8988T (cell line): ENCODE data around the gene PRR15L.
"Not testable (repeated sequence)": the region's sequence is repeated elsewhere in the genome, so short reads cannot be mapped to it uniquely, and the experiment has no call there.

ENCODE experiments used
- DNase-seq: peaks from one replicate; pipeline ENCODE4 v3.0.0; 2011

PRR15L gene

GRCh38 chr17:47956791-47957590 lies 692 bp downstream of the PRR15L start:
- no peak for DNase-seq

GRCh38 chr17:47955497-47956461 lies 1.9 kb downstream of the PRR15L start:
- no peak for DNase-seq

- DNase-seq: no peak
Observed at GRCh38 chr17:47953909-47954308, 3.8 kb downstream of the PRR15L start.

- DNase-seq: no peak
Observed at GRCh38 chr17:47952171-47953021, 5.3 kb downstream of the PRR15L start.

GRCh38 chr17:47950448-47950847 lies 7.2 kb downstream of the PRR15L start:
- no peak for DNase-seq

- no peak for DNase-seq
Observed at GRCh38 chr17:47949946-47950345, 7.7 kb downstream of the PRR15L start.

- peak; percentile 76 for DNase-seq
Observed at GRCh38 chr17:47949197-47949759, 8.4 kb downstream of the PRR15L start.

GRCh38 chr17:47948706-47949196 lies 8.9 kb downstream of the PRR15L start:
- DNase-seq: no peak

GRCh38 chr17:47946929-47947397 lies 10.7 kb downstream of the PRR15L start:
- DNase-seq: peak; percentile 97

GRCh38 chr17:47946516-47946915 lies 11.2 kb downstream of the PRR15L start:
- no peak for DNase-seq

- DNase-seq: no peak
Observed at GRCh38 chr17:47945529-47946508, 11.9 kb downstream of the PRR15L start.

- no peak for DNase-seq
Observed at GRCh38 chr17:47945080-47945479, 12.6 kb downstream of the PRR15L start.

- DNase-seq: no peak
Observed at GRCh38 chr17:47942568-47942967, 15.1 kb downstream of the PRR15L start.

- DNase-seq: no peak
Observed at GRCh38 chr17:47942096-47942510, 15.6 kb downstream of the PRR15L start.

GRCh38 chr17:47941246-47942095 lies 16.2 kb downstream of the PRR15L start, which contains the start of gene PNPO:
Gene PNPO (plus strand): TSS chr17:47941571. CDS start chr17:47941676, 105 bp downstream.
- peak; percentile 98 for DNase-seq

- DNase-seq: no peak
Observed at GRCh38 chr17:47937941-47938340, 19.7 kb downstream of the PRR15L start.

GRCh38 chr17:47935961-47936360 lies 21.7 kb downstream of the PRR15L start:
- DNase-seq: peak; percentile 70

- DNase-seq: not testable (repeated sequence)
Observed at GRCh38 chr17:47935468-47935867, 22.2 kb downstream of the PRR15L start.

GRCh38 chr17:47934856-47935255 lies 22.8 kb downstream of the PRR15L start:
- no peak for DNase-seq

GRCh38 chr17:47931848-47932247 lies 25.8 kb downstream of the PRR15L start:
- DNase-seq: no peak
